Adipocyte (in vitro differentiated cells): ENCODE data around the gene RMI1.
"Not testable (repeated sequence)": the region's sequence is repeated elsewhere in the genome, so short reads cannot be mapped to it uniquely, and the experiment has no call there.

Source experiments
- DNase-seq: peaks from one replicate; pipeline ENCODE4 v3.0.0-alpha.2; 2015; ENCODE audit warnings: low read depth
- H3K27me3 ChIP-seq: replicated peaks from 2 replicates; pipeline ENCODE4 v1.7.0; 2013; ENCODE audit warnings: mild to moderate bottlenecking, low read length, moderate library complexity; ENCODE audit not compliant: control insufficient read depth, insufficient read depth
- H3K36me3 ChIP-seq: 2 replicates; pipeline ENCODE4 v1.7.0; 2013; ENCODE audit warnings: low read length, mild to moderate bottlenecking, moderate library complexity; ENCODE audit not compliant: control insufficient read depth, insufficient read depth, severe bottlenecking
- H3K4me1 ChIP-seq: 2 replicates; pipeline ENCODE4 v1.7.0; 2013; ENCODE audit warnings: mild to moderate bottlenecking, low read length, moderate library complexity; ENCODE audit not compliant: control insufficient read depth, insufficient read depth
- H3K4me3 ChIP-seq: 2 replicates; pipeline ENCODE4 v1.7.0; 2013; ENCODE audit warnings: mild to moderate bottlenecking, low read length, moderate library complexity
- H3K9ac ChIP-seq: 2 replicates; pipeline ENCODE4 v1.7.0; 2013; ENCODE audit warnings: mild to moderate bottlenecking, low read length, moderate library complexity
- H3K9me3 ChIP-seq: 2 replicates; pipeline ENCODE4 v1.7.0; 2013; ENCODE audit warnings: mild to moderate bottlenecking, low read length, moderate library complexity; ENCODE audit not compliant: control insufficient read depth

The RMI1 gene

GRCh38 chr9:83948096-83948495 lies 32.5 kb upstream of the RMI1 start:
- not testable (repeated sequence) for H3K4me1 ChIP-seq, H3K9ac ChIP-seq, DNase-seq, H3K9me3 ChIP-seq, H3K27me3 ChIP-seq, H3K4me3 ChIP-seq
- H3K36me3 ChIP-seq = peaks cover 17% of the 10 kb centered on the region

- Histone ChIP-seq H3K27me3 (no peaks in the 10 kb centered on the region), H3K36me3 (no peaks in the 10 kb centered on the region), H3K4me1 (peaks cover 28% of the 10 kb centered on the region), H3K4me3 (peak overlapping the region; percentile 86), H3K9ac (peak overlapping the region; percentile 92), H3K9me3 (no peaks in the 10 kb centered on the region)
- no peak for DNase-seq
These were observed 24.5 kb upstream of the RMI1 start for GRCh38 chr9:83956086-83956435.

- Histone ChIP-seq H3K4me1 (peaks cover 28% of the 10 kb centered on the region), H3K4me3 (peak overlapping the region; percentile 86), H3K9me3 (no peaks in the 10 kb centered on the region), H3K27me3 (no peaks in the 10 kb centered on the region), H3K9ac (peak overlapping the region; percentile 92), H3K36me3 (no peaks in the 10 kb centered on the region)
- peak; percentile 59 for DNase-seq
These were observed 24.0 kb upstream of the RMI1 start for GRCh38 chr9:83956436-83957247.

- H3K36me3 ChIP-seq = no peaks in the 10 kb centered on the region
- no peaks in the 10 kb centered on the region for H3K27me3 ChIP-seq
- peak overlapping the region; percentile 86 for H3K4me3 ChIP-seq
- peak overlapping the region; percentile 92 for H3K9ac ChIP-seq
- no peak for DNase-seq
- H3K9me3 ChIP-seq = no peaks in the 10 kb centered on the region
- peaks cover 32% of the 10 kb centered on the region for H3K4me1 ChIP-seq
These were observed 23.4 kb upstream of the RMI1 start for GRCh38 chr9:83957248-83957513.

- Histone ChIP-seq H3K4me1 (peaks cover 39% of the 10 kb centered on the region), H3K9ac (no peak overlapping the region), H3K27me3 (no peaks in the 10 kb centered on the region), H3K9me3 (no peaks in the 10 kb centered on the region), H3K4me3 (no peak overlapping the region), H3K36me3 (no peaks in the 10 kb centered on the region)
- peak; percentile 89 for DNase-seq
These were observed 21.5 kb upstream of the RMI1 start for GRCh38 chr9:83959061-83959460.

- H3K9me3 ChIP-seq = no peaks in the 10 kb centered on the region
- DNase-seq = no peak
These were observed 19.6 kb upstream of the RMI1 start for GRCh38 chr9:83960991-83961390.

GRCh38 chr9:83962165-83962564 lies 18.4 kb upstream of the RMI1 start:
- Histone ChIP-seq H3K36me3 (peaks cover 11% of the 10 kb centered on the region), H3K4me3 (no peak overlapping the region), H3K27me3 (no peaks in the 10 kb centered on the region), H3K9ac (no peak overlapping the region), H3K9me3 (no peaks in the 10 kb centered on the region), H3K4me1 (peaks cover 54% of the 10 kb centered on the region)
- peak; percentile 61 for DNase-seq

More at GRCh38 chr9:83960991-83961390, 19.6 kb upstream of the RMI1 start:
- no peak overlapping the region for H3K4me3 ChIP-seq
- H3K4me1 ChIP-seq = peaks cover 47% of the 10 kb centered on the region
- H3K9ac ChIP-seq = no peak overlapping the region
- H3K36me3 ChIP-seq = no peaks in the 10 kb centered on the region
- no peaks in the 10 kb centered on the region for H3K27me3 ChIP-seq

- H3K36me3 ChIP-seq = peaks cover 37% of the 10 kb centered on the region
- H3K9me3 ChIP-seq = no peaks in the 10 kb centered on the region
- DNase-seq = peak; percentile 41
- H3K27me3 ChIP-seq = no peaks in the 10 kb centered on the region
- peak overlapping the region; percentile 28 for H3K9ac ChIP-seq
- H3K4me3 ChIP-seq = no peak overlapping the region
- peaks cover 38% of the 10 kb centered on the region for H3K4me1 ChIP-seq
These were observed 15.6 kb upstream of the RMI1 start for GRCh38 chr9:83964973-83965349.

GRCh38 chr9:83965350-83966208 lies 15.0 kb upstream of the RMI1 start:
- Histone ChIP-seq H3K9ac (peak overlapping the region; percentile 28), H3K36me3 (peaks cover 44% of the 10 kb centered on the region), H3K4me3 (no peak overlapping the region), H3K4me1 (peaks cover 38% of the 10 kb centered on the region), H3K9me3 (no peaks in the 10 kb centered on the region), H3K27me3 (no peaks in the 10 kb centered on the region)
- no peak for DNase-seq

- no peak overlapping the region for H3K4me3 ChIP-seq
- no peaks in the 10 kb centered on the region for H3K27me3 ChIP-seq
- H3K4me1 ChIP-seq = peaks cover 38% of the 10 kb centered on the region
- H3K9ac ChIP-seq = no peak overlapping the region
- H3K9me3 ChIP-seq = no peaks in the 10 kb centered on the region
- H3K36me3 ChIP-seq = peaks cover 50% of the 10 kb centered on the region
- DNase-seq = no peak
These were observed 14.4 kb upstream of the RMI1 start for GRCh38 chr9:83966209-83966582.

GRCh38 chr9:83967073-83967472 lies 13.5 kb upstream of the RMI1 start:
- Histone ChIP-seq H3K27me3 (no peaks in the 10 kb centered on the region), H3K9ac (no peak overlapping the region), H3K4me3 (no peak overlapping the region), H3K4me1 (peaks cover 35% of the 10 kb centered on the region), H3K36me3 (peaks cover 58% of the 10 kb centered on the region), H3K9me3 (no peaks in the 10 kb centered on the region)
- no peak for DNase-seq
